K562 (cell line): ENCODE results near the gene REXO2. TPM values are rescaled to one million over a fixed set of nuclear protein-coding genes. Genes with fewer than 3 reads are reported as not detected.

Experiments used
- ATAC-seq: fragments of 200-7000 bp; cut with Tn5 transposase; 3 replicates; pipeline ENCODE4 v1.9.1; 2020; ENCODE audit warnings: moderate library complexity
- BruUV-seq: library from RNA; stranded (reverse); fragments of 400-500 nt; replicated peaks from 2 replicates; lab custom pipeline; 2021; lab: Mats Ljungman, UMichigan
- CTCF ChIA-PET: fragments of 300-600 bp; formaldehyde crosslinking; extraction: SDS; loops from one replicate; lab custom pipeline; 2021; ENCODE audit warnings: low intra/inter-chr PET ratio; lab: Yijun Ruan, JAX
- POLR2A ChIA-PET: fragments of 300-600, 350-650 bp; sonication (Branson Sonifier 250); formaldehyde crosslinking; extraction: SDS; loops from one replicate; lab custom pipeline; 2021; ENCODE audit warnings: antibody characterized with exemption, inconsistent platforms; lab: Yijun Ruan, JAX
- DNase-seq, 4 experiments: peaks; one replicate each; pipeline versions ENCODE4 v3.0.0 to v3.0.0-alpha.2; 2011 to 2018; ENCODE audit warnings: low spot score in 3 of 4, mixed read lengths in 3 of 4; ENCODE audit errors: extremely low read depth in 1 of 4
- FAIRE-seq: peaks from 2 replicates; lab custom pipeline; 2011; peaks lifted over from hg19 to GRCh38; lab: Jason Lieb, UNC
- H2AFZ ChIP-seq: 2 replicates; pipeline ENCODE4 v1.6.0; 2011; ENCODE audit warnings: low read depth, low read length, control low read depth, inconsistent platforms
- H3K27ac ChIP-seq: fragments of 200-600 bp; 3 replicates; pipeline ENCODE4 v1.8.0; 2011; ENCODE audit warnings: low read depth, mild to moderate bottlenecking, control low read depth, inconsistent platforms, low read length, moderate library complexity, mixed read lengths; ENCODE audit errors: extremely low read depth
- H3K27me3 ChIP-seq, 2 experiments: fragments of 300-600 bp in 1 of 2; 2 replicates in 1 of 2; 3 replicates in 1 of 2; pipeline versions ENCODE4 v1.6.0 to v1.8.0; 2011; ENCODE audit warnings: inconsistent platforms in 2 of 2, low read length in 2 of 2, mild to moderate bottlenecking in 1 of 2, mixed read lengths in 1 of 2, moderate library complexity in 1 of 2; ENCODE audit not compliant: control insufficient read depth in 2 of 2, insufficient read depth in 2 of 2
- H3K36me3 ChIP-seq: fragments of 300-600 bp; 3 replicates; pipeline ENCODE4 v1.8.0; 2011; ENCODE audit warnings: mild to moderate bottlenecking, low read length, inconsistent platforms; ENCODE audit not compliant: control insufficient read depth, insufficient read depth
- H3K4me1 ChIP-seq, 2 experiments: fragments of 200-600 bp in 1 of 2; replicated peaks in 1 of 2; 2 replicates in 1 of 2; 3 replicates in 1 of 2; pipeline versions ENCODE4 v1.5.1 to v1.8.0; 2011; ENCODE audit warnings: inconsistent platforms in 2 of 2, low read length in 2 of 2, mild to moderate bottlenecking in 1 of 2, mixed read lengths in 1 of 2, moderate library complexity in 1 of 2; ENCODE audit not compliant: control insufficient read depth in 2 of 2, insufficient read depth in 2 of 2
- H3K4me2 ChIP-seq: 2 replicates; pipeline ENCODE4 v1.6.1; 2011; ENCODE audit warnings: low read length, control low read depth, inconsistent platforms, mixed read lengths; ENCODE audit not compliant: insufficient read depth
- H3K4me3 ChIP-seq: fragments of 200-600 bp; sonication (generic), shearing (Covaris generic); 2 replicates; pipeline ENCODE4 v1.5.1; 2016; ENCODE audit warnings: control low read depth, inconsistent platforms
- H3K79me2 ChIP-seq: fragments of 200-600 bp; 3 replicates; pipeline ENCODE4 v1.8.0; 2011; ENCODE audit warnings: low read length, inconsistent platforms; ENCODE audit not compliant: control insufficient read depth, insufficient read depth
- H3K9ac ChIP-seq, 2 experiments: 2 replicates each; pipeline versions ENCODE4 v1.6.0 to v1.6.1; 2011; ENCODE audit warnings: low read depth in 2 of 2, low read length in 2 of 2, control low read depth in 1 of 2, inconsistent platforms in 1 of 2, mild to moderate bottlenecking in 1 of 2, mixed read lengths in 1 of 2; ENCODE audit not compliant: insufficient read depth in 1 of 2
- H3K9me1 ChIP-seq: one replicate; pipeline ENCODE4 v1.6.0; 2011; ENCODE audit warnings: inconsistent platforms, mild to moderate bottlenecking, low read length, moderate library complexity; ENCODE audit not compliant: control insufficient read depth, insufficient read depth
- H3K9me3 ChIP-seq: replicated peaks from 2 replicates; pipeline ENCODE4 v1.5.1; 2011; ENCODE audit warnings: low read depth, low read length, inconsistent platforms; ENCODE audit not compliant: control insufficient read depth, insufficient read depth
- H4K20me1 ChIP-seq: replicated peaks from 2 replicates; pipeline ENCODE4 v1.6.1; 2011; ENCODE audit warnings: low read length, inconsistent platforms, mixed read lengths; ENCODE audit not compliant: control insufficient read depth, insufficient read depth
- MTA1 ChIP-seq: fragments of 450-650 bp; IDR thresholded peaks from 2 replicates; pipeline ENCODE4 v1.6.1; 2017; ENCODE audit warnings: borderline replicate concordance
- NR2F6 ChIP-seq: fragments of 450-650 bp; formaldehyde crosslinking; IDR thresholded peaks from 2 replicates; pipeline ENCODE4 v1.4.0; 2020; ENCODE audit warnings: mild to moderate bottlenecking
- ZNF133 ChIP-seq: fragments of 250-450 bp; sonication (Bioruptor Pico); IDR thresholded peaks from 2 replicates; pipeline ENCODE4 v1.4.0; 2020; ENCODE audit warnings: mild to moderate bottlenecking
- ZNF586 ChIP-seq: fragments of 450-650 bp; formaldehyde crosslinking; conservative IDR thresholded peaks from 2 replicates; pipeline ENCODE4 v1.4.0; 2020; ENCODE audit warnings: mild to moderate bottlenecking, moderate library complexity
- ZNF764 ChIP-seq: fragments of 250-450 bp; sonication (Bioruptor Pico); IDR thresholded peaks from 2 replicates; pipeline ENCODE4 v1.4.0; 2020; ENCODE audit warnings: low read depth, mild to moderate bottlenecking, moderate library complexity
- in situ Hi-C: fragments of 300-500 bp; cut with MboI; formaldehyde crosslinking; loops from 4 replicates; pipeline ENCODE4 v1.15.0; 2018; ENCODE audit warnings: inconsistent platforms, mixed read lengths
- intact Hi-C: fragments of 100-400 bp; cut with micrococcal nuclease; formaldehyde crosslinking; loops from 2 replicates; pipeline ENCODE4 v1.14.2; 2022
- polyA plus RNA-seq, 8 experiments: library from polyadenylated mRNA; depleted of rRNA in 4 of 8; stranded (reverse) in 5 of 8; unstranded in 3 of 8; fragments of >200 nt; fragmentation: Nextera tagmentation in 2 of 8; fragmentation: Illumina TruSeq in 1 of 8; extraction: Ambion mirVana in 2 of 8; extraction: Trizol in 1 of 8; gene quantifications; 2 replicates each; pipeline versions ENCODE4 v1.2.1 to v1.2.3, GENCODE V29; 2011 to 2014; ENCODE audit warnings: inconsistent platforms in 1 of 8, missing spikeins in 1 of 8
- total RNA-seq, 7 experiments: library from RNA; depleted of rRNA in 6 of 7; stranded (reverse); fragments of >200 nt in 6 of 7; fragmentation: Illumina TruSeq in 2 of 7; extraction: Trizol in 2 of 7; gene quantifications; 2 replicates each; pipeline versions ENCODE4 v1.2.1 to v1.2.3, GENCODE V29; 2011 to 2021; ENCODE audit warnings: low replicate concordance in 1 of 7
- TF ChIP-seq, protein P1 (sequence below): sonication (generic); formaldehyde crosslinking; IDR thresholded peaks from 2 replicates; pipeline ENCODE4 v1.8.1; 2023; ENCODE audit warnings: mild to moderate bottlenecking, missing genetic modification reagents
- TF ChIP-seq, protein P2 (sequence below): fragments of 250-450 bp; sonication (Bioruptor Pico); IDR thresholded peaks from 2 replicates; pipeline ENCODE4 v1.4.0; 2020; ENCODE audit warnings: borderline replicate concordance
- TF ChIP-seq, protein P3 (sequence below): fragments of 200-800 bp; sonication (Bioruptor generic); IDR thresholded peaks from 2 replicates; pipeline ENCODE4 v1.6.1; 2017; ENCODE audit warnings: missing genetic modification characterization, missing compliant biosample characterization

The REXO2 gene
- total and polyA plus RNA-seq, 9 of the 15 experiments (the other 6 are each of a cell fraction or from before 2014, with no cell fraction given): 143 to 370 (median 193) TPM

DNA sequence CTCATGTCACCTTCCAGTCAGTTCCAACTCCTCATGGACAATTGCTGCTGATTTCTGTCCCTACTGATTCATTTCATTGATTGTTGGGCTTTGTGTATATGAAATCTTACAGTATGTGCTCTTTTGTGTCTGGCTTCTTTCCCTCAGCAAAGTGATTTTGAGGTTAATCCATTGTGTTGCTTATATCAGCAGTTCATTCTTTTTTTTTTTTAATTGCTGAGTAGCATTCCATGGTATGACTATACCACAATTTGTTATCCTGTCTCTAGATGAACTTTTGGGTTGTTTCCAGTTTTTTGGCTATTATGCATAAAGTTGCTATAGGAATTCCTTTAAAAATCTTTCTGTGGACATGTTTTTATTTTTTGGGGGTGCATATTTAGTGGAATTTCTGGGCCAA lies 60.5 kb downstream of the REXO2 start:
- intact Hi-C loops: loop anchor here (10.0 kb wide), 1 partner anchor 255 kb away; no protein-coding TSS in a partner anchor
- BruUV-seq: no TSS peak
- no peak for FAIRE-seq

More for the DNA sequence above, 60.5 kb downstream of the REXO2 start:
- no peaks in the 10 kb centered on the region for H4K20me1 ChIP-seq
- no peak overlapping the region for H3K4me2 ChIP-seq
- no peak for ATAC-seq
- ChIA-PET POLR2A (no interaction called here), CTCF (no interaction called here)
- H3K79me2 ChIP-seq: no peaks in the 10 kb centered on the region
- H3K9me1 ChIP-seq: no peaks in the 10 kb centered on the region
- H3K36me3 ChIP-seq: no peaks in the 10 kb centered on the region
- H3K27ac ChIP-seq: no peak overlapping the region
- H3K9me3 ChIP-seq: no peaks in the 10 kb centered on the region
- no peak overlapping the region for H3K9ac ChIP-seq
- no peaks in the 10 kb centered on the region for H3K4me1 ChIP-seq
- no peaks in the 10 kb centered on the region for H3K27me3 ChIP-seq
- no peak for DNase-seq
- no peak overlapping the region for H2AFZ ChIP-seq
- no peak for TF ChIP-seq ZNF133 (CRISPR knock-in tag)
- no peak for TF ChIP-seq NR2F6 (CRISPR knock-in tag)
- TF ChIP-seq, protein P1, sequence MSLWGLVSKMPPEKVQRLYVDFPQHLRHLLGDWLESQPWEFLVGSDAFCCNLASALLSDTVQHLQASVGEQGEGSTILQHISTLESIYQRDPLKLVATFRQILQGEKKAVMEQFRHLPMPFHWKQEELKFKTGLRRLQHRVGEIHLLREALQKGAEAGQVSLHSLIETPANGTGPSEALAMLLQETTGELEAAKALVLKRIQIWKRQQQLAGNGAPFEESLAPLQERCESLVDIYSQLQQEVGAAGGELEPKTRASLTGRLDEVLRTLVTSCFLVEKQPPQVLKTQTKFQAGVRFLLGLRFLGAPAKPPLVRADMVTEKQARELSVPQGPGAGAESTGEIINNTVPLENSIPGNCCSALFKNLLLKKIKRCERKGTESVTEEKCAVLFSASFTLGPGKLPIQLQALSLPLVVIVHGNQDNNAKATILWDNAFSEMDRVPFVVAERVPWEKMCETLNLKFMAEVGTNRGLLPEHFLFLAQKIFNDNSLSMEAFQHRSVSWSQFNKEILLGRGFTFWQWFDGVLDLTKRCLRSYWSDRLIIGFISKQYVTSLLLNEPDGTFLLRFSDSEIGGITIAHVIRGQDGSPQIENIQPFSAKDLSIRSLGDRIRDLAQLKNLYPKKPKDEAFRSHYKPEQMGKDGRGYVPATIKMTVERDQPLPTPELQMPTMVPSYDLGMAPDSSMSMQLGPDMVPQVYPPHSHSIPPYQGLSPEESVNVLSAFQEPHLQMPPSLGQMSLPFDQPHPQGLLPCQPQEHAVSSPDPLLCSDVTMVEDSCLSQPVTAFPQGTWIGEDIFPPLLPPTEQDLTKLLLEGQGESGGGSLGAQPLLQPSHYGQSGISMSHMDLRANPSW (CRISPR knock-in tag): no peak
- TF ChIP-seq, protein P2, sequence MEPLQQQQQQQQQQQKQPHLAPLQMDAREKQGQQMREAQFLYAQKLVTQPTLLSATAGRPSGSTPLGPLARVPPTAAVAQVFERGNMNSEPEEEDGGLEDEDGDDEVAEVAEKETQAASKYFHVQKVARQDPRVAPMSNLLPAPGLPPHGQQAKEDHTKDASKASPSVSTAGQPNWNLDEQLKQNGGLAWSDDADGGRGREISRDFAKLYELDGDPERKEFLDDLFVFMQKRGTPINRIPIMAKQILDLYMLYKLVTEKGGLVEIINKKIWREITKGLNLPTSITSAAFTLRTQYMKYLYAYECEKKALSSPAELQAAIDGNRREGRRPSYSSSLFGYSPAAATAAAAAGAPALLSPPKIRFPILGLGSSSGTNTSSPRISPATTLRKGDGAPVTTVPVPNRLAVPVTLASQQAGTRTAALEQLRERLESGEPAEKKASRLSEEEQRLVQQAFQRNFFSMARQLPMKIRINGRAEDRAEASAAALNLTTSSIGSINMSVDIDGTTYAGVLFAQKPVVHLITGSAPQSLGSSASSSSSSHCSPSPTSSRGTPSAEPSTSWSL (CRISPR knock-in tag): no peak
- no peak for TF ChIP-seq ZNF764
- TF ChIP-seq MTA1: no peak
- TF ChIP-seq ZNF586 (CRISPR knock-in tag): no peak
- TF ChIP-seq, protein P3, sequence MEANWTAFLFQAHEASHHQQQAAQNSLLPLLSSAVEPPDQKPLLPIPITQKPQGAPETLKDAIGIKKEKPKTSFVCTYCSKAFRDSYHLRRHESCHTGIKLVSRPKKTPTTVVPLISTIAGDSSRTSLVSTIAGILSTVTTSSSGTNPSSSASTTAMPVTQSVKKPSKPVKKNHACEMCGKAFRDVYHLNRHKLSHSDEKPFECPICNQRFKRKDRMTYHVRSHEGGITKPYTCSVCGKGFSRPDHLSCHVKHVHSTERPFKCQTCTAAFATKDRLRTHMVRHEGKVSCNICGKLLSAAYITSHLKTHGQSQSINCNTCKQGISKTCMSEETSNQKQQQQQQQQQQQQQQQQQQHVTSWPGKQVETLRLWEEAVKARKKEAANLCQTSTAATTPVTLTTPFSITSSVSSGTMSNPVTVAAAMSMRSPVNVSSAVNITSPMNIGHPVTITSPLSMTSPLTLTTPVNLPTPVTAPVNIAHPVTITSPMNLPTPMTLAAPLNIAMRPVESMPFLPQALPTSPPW: no peak
- TF ChIP-seq, all 486 proteins: peak for 0
- no peak overlapping the region for H3K4me3 ChIP-seq
- in situ Hi-C loops: loop anchor here (5.0 kb wide), 1 partner anchor 43 kb away; no protein-coding TSS in a partner anchor
